GM19324 (cell line): ENCODE results near the gene PDSS2.

Experiments used
- ATAC-seq: cut with Tn5 transposase; IDR thresholded peaks from one replicate; pipeline ENCODE4 v1.9.1; 2021; ENCODE audit warnings: mild to moderate bottlenecking, moderate library complexity; ENCODE audit not compliant: unreplicated experiment, low FRiP score

PDSS2 gene

GRCh38 chr6:107459283-107460082 lies at the start of gene PDSS2:
PDSS2 (minus strand) TSS chr6:107459564; CDS start chr6:107459285, 279 bp downstream.
- ATAC-seq = peak; percentile 96

- ATAC-seq = no peak
Observed at GRCh38 chr6:107506145-107506544, 46.8 kb upstream of the PDSS2 start.

GRCh38 chr6:107504270-107505026 lies 45.1 kb upstream of the PDSS2 start:
- no peak for ATAC-seq

GRCh38 chr6:107496892-107497684 lies 37.7 kb upstream of the PDSS2 start:
- no peak for ATAC-seq

- ATAC-seq = no peak
Observed at GRCh38 chr6:107495971-107496370, 36.6 kb upstream of the PDSS2 start.

GRCh38 chr6:107495196-107495643 lies 35.9 kb upstream of the PDSS2 start:
- ATAC-seq = no peak

GRCh38 chr6:107493158-107494057 lies 34.0 kb upstream of the PDSS2 start:
- ATAC-seq = no peak

GRCh38 chr6:107491760-107492660 lies 32.6 kb upstream of the PDSS2 start:
- ATAC-seq = no peak

- no peak for ATAC-seq
Observed at GRCh38 chr6:107491138-107491609, 31.8 kb upstream of the PDSS2 start.

GRCh38 chr6:107490566-107491137 lies 31.3 kb upstream of the PDSS2 start:
- ATAC-seq = no peak

- peak; percentile 43 for ATAC-seq
Observed at GRCh38 chr6:107489636-107490565, 30.5 kb upstream of the PDSS2 start, which contains the start of gene SOBP. SOBP (plus strand) TSS chr6:107490117; CDS start chr6:107490617, 500 bp downstream.

GRCh38 chr6:107488875-107489635 lies 29.7 kb upstream of the PDSS2 start:
- no peak for ATAC-seq

- no peak for ATAC-seq
Observed at GRCh38 chr6:107488174-107488874, 29.0 kb upstream of the PDSS2 start.

GRCh38 chr6:107485157-107485556 lies 25.8 kb upstream of the PDSS2 start:
- ATAC-seq = no peak

- ATAC-seq = no peak
Observed at GRCh38 chr6:107479089-107479690, 19.8 kb upstream of the PDSS2 start.
